Stimulated activated naive B cell treated with anti-CD40 and anti-IgM and Interleukin-4, amounts not matched to agents 10 μg/mL and 1 μg/mL and 100 μg/mL, for 72 hours (primary cell): ENCODE results near the gene ZNF593.

Experiments used
- ATAC-seq, 2 donors: fragments of 150-1000 bp; cut with Tn5 transposase; replicated peaks; 2 replicates each; pipeline ENCODE4 v1.10.0; 2021; ENCODE audit warnings: moderate library complexity in 1 of 2
- DNase-seq: peaks from one replicate; pipeline ENCODE4 v3.0.0; 2021
- H3K27ac Mint-ChIP-seq: one replicate; pipeline ENCODE4 v1.8.0; 2022; ENCODE audit warnings: mild to moderate bottlenecking, mixed read lengths
- H3K27me3 Mint-ChIP-seq, 2 donors: one replicate each; pipeline ENCODE4 v1.8.0; 2022; ENCODE audit warnings: mixed read lengths in 2 of 2
- H3K36me3 Mint-ChIP-seq, 2 donors: one replicate each; pipeline ENCODE4 v1.8.0; 2022; ENCODE audit warnings: mixed read lengths in 2 of 2, mild to moderate bottlenecking in 1 of 2
- H3K4me1 Mint-ChIP-seq, 2 donors: one replicate each; pipeline ENCODE4 v1.8.0; 2022; ENCODE audit warnings: mixed read lengths in 2 of 2, mild to moderate bottlenecking in 1 of 2
- H3K4me3 Mint-ChIP-seq, 2 donors: one replicate each; pipeline ENCODE4 v1.8.0; 2022; ENCODE audit warnings: mild to moderate bottlenecking in 2 of 2, mixed read lengths in 2 of 2, moderate library complexity in 1 of 2
- H3K9me3 Mint-ChIP-seq, 2 donors: one replicate each; pipeline ENCODE4 v1.8.0; 2022; ENCODE audit warnings: mixed read lengths in 2 of 2, mild to moderate bottlenecking in 1 of 2

Gene ZNF593

DNA sequence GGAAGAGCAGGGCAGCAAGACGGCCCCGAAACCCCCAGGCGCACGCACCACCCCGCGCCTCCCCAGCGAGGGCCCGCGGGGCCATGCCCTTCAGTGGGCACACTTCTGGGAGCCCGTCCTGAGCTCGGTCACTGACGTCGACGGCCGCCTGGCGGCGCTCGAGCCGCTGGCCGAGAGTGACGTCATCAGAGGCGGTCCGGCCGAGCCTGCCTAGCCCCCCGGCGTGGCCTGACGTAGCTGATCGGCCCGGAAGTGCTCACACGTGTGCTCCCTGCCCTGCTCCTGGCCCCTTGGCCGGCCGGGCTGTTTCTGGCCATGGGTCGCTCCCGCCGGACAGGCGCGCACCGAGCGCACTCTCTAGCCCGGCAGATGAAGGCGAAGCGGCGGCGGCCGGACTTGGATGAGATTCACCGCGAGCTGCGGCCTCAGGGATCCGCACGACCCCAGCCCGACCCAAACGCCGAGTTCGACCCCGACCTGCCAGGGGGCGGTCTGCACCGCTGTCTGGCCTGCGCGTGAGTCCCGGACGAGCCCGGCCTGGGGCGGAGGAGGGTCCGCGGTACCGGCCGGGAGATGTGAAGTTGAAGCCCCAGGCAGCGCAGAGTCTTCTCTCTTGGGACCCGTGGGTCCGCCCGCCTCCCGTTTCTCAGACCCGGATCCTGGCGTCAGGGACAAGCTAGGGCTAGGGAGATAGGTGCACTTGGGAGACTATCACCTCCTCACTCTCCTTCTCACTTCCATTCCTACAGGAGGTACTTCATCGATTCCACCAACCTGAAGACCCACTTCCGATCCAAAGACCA, at the start of gene ZNF593:
Gene ZNF593, plus strand, starts transcription at position 240 of the 803 bp plus-strand sequence. Its CDS starts 76 bp downstream, at position 316.
- Mint-ChIP-seq H3K4me3 (peak within 1 kb of the TSS; percentile 92 to 98), H3K27me3 (peaks cover 5% of the 10 kb centered on the region in 2 donors), H3K9me3 (no peaks in the 10 kb centered on the region), H3K36me3 (peaks cover 9 to 11% of the 10 kb centered on the region in 2 donors), H3K4me1 (peaks cover 17 to 37% of the 10 kb centered on the region in 2 donors), H3K27ac (peak within 1 kb of the TSS; percentile 97)
- ATAC-seq: peak; percentile 97 to 98
- peak; percentile 92 for DNase-seq

DNA sequence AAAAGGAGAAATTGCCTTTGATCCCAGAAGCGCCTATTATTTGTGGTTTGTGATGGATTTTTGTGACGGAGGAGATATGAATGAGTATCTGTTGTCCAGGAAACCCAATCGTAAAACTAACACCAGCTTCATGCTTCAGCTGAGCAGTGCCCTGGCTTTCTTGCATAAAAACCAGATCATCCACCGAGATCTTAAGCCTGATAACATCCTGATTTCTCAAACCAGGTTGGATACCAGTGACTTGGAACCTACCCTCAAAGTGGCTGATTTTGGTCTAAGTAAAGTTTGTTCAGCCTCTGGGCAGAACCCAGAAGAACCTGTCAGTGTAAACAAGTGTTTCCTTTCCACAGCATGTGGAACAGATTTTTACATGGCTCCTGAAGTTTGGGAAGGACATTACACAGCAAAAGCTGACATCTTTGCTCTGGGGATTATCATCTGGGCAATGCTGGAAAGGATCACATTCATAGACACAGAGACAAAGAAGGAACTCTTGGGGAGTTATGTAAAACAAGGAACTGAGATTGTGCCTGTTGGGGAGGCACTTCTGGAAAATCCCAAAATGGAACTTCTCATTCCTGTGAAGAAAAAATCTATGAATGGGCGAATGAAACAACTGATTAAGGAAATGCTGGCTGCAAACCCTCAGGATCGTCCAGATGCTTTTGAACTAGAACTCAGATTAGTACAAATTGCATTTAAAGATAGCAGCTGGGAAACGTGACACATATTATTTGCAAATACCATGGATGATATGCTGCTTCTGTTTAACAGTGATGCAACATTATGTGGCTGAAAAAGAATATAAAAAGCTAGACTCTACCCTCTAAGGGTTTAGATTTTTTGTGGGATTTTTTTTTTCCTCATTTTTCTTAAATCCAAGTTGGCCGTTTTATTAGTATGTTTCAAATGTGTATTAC, 47.6 kb upstream of the ZNF593 start:
- H3K4me1 Mint-ChIP-seq: peaks cover 17 to 26% of the 10 kb centered on the region in 2 donors
- ATAC-seq: no peak

DNA sequence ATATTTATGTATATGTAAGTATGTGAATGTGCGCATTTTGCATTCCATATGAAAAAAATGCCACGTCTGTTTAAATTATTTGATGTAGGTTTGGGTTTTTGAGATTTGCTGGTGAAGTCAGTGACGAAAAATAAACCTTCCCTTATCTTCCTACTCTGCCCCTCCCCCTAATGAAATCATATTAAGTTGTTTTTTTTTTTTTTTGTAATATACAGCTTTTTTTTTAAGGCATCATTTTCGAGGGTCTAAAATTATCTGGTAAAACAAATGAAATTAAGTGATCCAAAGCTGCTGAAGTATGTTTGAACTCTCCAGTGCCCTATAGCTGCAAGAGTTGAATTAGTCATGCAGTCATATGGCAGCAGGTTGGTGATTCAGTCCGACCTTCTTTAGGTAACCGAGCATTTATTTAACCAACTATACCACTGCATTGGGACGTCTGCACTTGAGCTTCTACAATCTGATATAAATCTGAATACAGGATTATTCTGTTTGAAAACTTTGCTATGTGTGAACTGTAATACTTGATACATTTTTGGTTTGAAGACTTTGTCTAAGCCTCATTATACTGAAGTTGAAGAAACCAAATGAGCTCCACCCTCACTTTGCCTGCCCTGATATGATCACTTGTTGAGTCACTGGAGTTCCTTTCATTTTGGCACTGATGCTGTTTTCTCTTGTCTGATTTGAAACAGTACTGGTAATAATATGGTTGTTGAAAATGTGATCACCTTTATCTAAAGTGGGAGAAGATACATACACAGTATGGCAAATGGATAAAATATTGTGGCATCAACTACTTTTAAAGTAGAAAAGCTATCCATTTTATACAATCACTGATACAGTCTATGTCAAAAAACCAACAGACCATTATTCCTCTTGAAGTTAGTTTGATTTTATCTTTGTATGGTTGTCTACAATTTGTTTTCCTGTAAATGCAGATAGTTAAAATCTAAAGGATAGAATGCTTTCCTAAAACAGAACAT, 46.4 kb upstream of the ZNF593 start:
- Mint-ChIP-seq H3K27ac (no peak overlapping the region), H3K9me3 (no peaks in the 10 kb centered on the region), H3K4me1 (peaks cover 26 to 36% of the 10 kb centered on the region in 2 donors), H3K36me3 (peaks cover 13 to 18% of the 10 kb centered on the region in 2 donors), H3K27me3 (peaks cover 0 to 6% of the 10 kb centered on the region in 2 donors), H3K4me3 (no peak overlapping the region)
- DNase-seq (no peak), ATAC-seq (no peak)

More for the DNA sequence above, 47.6 kb upstream of the ZNF593 start:
- Mint-ChIP-seq H3K27ac (no peak overlapping the region), H3K36me3 (peaks cover 15 to 24% of the 10 kb centered on the region in 2 donors), H3K9me3 (no peaks in the 10 kb centered on the region), H3K27me3 (no peaks in the 10 kb centered on the region), H3K4me3 (no peak overlapping the region)
- no peak for DNase-seq

DNA sequence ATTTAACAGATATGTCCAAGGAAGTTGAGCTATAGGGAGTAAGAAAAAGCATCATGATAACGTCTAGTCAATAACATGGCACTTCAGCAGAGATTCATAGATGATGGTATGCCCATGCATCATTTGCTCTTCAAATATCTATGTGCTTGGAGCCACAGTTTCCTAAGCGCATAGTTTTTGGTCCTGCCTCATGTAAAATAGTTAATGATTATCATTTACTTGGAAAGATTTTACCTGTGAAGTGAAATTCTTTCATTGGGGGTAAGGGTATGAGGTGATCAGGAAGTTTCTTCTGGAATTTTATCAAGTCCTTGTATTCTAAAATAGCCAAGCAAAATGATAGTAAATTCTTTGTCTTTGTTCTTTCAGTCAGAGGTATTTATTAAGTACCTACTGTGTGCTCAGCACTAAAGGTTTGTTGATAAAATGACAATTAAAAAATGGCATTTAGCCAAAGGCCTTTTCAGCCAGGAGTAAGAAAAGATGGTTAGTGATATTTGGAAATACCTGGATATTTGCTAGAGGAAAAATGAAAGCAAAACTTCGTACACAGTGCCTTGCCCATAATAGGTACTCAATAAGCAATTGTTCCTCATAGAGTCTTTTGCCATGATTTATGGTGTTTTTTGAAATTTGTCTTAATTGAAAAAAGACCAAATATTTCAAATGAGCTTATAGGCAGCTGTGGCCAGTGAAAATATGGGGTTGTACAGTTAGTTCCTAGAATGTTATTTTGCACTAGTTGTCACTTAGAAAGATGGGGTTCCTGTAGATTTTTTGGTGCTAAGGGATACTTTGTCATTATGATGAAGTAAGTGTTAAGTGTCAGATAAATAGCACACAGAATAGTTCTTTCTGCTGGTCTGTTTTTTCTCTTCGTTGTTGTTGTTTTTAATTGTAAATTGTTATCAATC, 45.0 kb upstream of the ZNF593 start:
- Mint-ChIP-seq H3K9me3 (no peaks in the 10 kb centered on the region), H3K36me3 (peaks cover 6 to 12% of the 10 kb centered on the region in 2 donors), H3K27me3 (peaks cover 0 to 6% of the 10 kb centered on the region in 2 donors), H3K4me1 (peaks cover 25 to 27% of the 10 kb centered on the region in 2 donors), H3K4me3 (no peak overlapping the region), H3K27ac (no peak overlapping the region)
- no peak for DNase-seq
- ATAC-seq: no peak

DNA sequence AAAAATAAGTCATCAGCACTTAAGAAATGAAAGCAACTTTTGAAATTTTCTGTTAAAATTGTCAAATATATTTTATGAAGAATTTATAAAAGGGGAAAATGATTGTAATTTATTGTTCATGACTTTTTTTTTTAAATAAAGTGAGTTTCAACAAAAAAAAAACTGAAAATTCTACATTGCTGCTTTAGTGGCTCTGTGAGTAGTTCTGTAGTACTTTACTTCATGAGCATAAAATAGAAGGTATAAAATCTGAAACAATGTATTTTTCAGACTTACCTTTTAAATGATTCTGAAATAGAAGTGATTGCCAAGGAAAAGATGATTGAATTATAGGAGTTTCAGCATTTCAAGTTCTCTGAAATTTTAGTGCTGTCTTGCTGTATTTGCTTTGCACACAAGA, 44.3 kb upstream of the ZNF593 start:
- DNase-seq: no peak
- peaks cover 19 to 20% of the 10 kb centered on the region in 2 donors for H3K4me1 Mint-ChIP-seq
- no peak overlapping the region for H3K4me3 Mint-ChIP-seq
- H3K27me3 Mint-ChIP-seq: peaks cover 0 to 6% of the 10 kb centered on the region in 2 donors
- ATAC-seq: no peak
- H3K9me3 Mint-ChIP-seq: no peaks in the 10 kb centered on the region
- peaks cover 5 to 6% of the 10 kb centered on the region in 2 donors for H3K36me3 Mint-ChIP-seq
- H3K27ac Mint-ChIP-seq: no peak overlapping the region

DNA sequence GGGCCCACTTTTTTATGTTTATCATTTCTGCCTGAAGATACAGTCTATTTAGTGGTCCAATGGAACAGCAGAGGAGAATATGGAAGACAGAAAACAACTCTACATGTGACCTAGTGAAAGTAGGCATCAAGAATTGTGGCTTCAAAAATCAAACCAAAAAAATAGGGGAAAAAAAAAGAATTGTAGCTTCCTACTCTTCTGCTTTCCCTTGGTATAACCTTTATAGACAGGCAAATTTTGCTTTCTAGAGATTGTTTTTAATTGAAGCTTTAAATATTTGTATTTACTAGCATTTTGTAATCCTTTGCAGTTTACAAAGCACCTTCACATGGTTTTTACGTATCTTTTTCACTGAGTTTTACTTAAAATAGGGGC, 43.8 kb upstream of the ZNF593 start:
- peaks cover 19% of the 10 kb centered on the region in 2 donors for H3K4me1 Mint-ChIP-seq

DNA sequence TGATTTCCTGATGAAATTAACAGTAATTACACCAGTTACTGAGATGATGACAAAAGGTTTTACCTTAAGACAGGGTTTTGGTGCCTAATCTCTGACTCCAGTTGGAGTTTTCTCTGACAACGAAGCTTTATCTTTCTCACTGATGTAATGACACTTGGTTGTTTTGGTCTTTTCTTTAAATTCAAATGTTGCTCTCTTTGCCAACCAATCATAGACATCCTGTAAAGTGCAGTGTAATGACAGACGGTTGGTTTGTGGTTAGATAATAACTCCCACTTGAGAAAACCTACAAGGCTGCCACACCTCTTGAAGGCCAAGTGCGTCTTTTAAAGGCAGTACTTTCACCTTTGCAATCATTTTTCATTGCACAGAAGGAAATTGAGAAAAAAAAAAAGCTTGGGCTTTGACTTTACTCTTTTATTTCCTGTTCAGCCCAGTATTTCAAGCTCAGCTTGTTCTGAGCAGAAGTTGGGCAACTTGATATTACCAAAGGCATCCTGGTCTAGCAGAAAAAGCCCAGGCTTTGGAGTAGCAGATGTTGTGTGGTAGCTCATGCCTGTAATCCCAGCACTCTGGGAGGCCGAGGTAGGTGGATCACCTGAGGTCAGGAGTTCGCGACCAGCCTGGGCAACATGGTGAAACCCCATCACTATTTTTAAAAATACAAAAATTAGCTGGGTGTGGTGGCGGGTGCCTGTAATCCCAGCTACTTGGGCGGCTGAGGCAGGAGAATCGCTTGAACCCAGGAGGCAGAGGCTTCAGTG, 43.2 kb upstream of the ZNF593 start:
- H3K36me3 Mint-ChIP-seq: peaks cover 5 to 6% of the 10 kb centered on the region in 2 donors
- peak; percentile 96 to 98 for ATAC-seq
- DNase-seq: peak; percentile 5
- no peak overlapping the region for H3K27ac Mint-ChIP-seq
- peaks cover 4 to 6% of the 10 kb centered on the region in 2 donors for H3K27me3 Mint-ChIP-seq
- peaks cover 19% of the 10 kb centered on the region in 2 donors for H3K4me1 Mint-ChIP-seq
- H3K9me3 Mint-ChIP-seq: no peaks in the 10 kb centered on the region
- H3K4me3 Mint-ChIP-seq: peak overlapping the region in 1 of 2 donors; percentile 35

More for the DNA sequence above, 43.8 kb upstream of the ZNF593 start:
- no peak overlapping the region for H3K27ac Mint-ChIP-seq
- DNase-seq: no peak
- no peak overlapping the region for H3K4me3 Mint-ChIP-seq
- ATAC-seq: no peak
- peaks cover 0 to 6% of the 10 kb centered on the region in 2 donors for H3K27me3 Mint-ChIP-seq
- peaks cover 5 to 6% of the 10 kb centered on the region in 2 donors for H3K36me3 Mint-ChIP-seq
- H3K9me3 Mint-ChIP-seq: no peaks in the 10 kb centered on the region

DNA sequence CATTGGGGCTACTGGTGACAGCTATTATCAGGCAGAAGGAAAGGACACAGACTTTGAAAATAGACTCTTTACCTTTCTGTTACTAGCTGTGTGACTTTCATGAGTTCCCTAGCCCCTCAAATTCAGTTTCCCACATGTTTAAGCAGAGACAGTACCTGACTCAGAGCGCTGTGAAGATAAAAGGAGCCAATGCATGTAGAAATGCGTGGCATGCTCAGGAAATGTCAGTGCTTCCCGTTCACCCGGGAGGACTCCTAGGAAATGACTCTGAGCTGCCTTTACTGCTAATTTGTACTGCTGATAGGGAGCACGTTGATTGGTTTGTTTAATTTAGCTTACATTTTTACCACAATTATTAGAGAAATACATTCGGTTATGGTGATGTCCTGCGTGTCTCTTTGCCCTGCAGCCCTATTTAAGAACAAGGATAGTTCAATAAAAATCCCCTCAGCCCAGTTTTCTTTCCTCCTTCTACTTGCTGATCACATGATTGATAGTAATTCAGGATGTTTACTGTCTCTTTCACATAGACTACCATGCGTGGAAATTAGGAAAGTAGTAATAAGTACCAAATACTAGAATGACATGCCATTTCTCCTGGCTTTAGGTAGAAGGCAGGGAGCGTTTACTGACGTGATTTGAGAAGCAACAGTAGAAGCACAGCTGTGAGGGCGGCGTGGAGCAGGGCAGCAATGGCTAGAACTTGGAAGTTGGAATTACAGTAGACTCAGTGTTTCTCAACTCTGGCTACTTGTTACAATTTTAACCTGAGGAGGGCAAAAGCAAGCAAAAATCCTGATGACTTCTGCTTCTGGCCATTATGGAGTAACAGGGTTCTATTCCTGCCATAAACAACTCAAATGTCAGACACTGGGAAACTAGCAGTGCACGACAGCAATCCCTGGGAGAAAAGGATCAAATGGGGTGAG, 42.2 kb upstream of the ZNF593 start:
- H3K4me3 Mint-ChIP-seq: no peak overlapping the region
- ATAC-seq (no peak), DNase-seq (no peak)
- H3K27me3 Mint-ChIP-seq: peaks cover 6 to 10% of the 10 kb centered on the region in 2 donors
- peaks cover 16 to 19% of the 10 kb centered on the region in 2 donors for H3K4me1 Mint-ChIP-seq
- H3K27ac Mint-ChIP-seq: peak overlapping the region; percentile 80
- no peaks in the 10 kb centered on the region for H3K9me3 Mint-ChIP-seq
- peaks cover 2 to 5% of the 10 kb centered on the region in 2 donors for H3K36me3 Mint-ChIP-seq

DNA sequence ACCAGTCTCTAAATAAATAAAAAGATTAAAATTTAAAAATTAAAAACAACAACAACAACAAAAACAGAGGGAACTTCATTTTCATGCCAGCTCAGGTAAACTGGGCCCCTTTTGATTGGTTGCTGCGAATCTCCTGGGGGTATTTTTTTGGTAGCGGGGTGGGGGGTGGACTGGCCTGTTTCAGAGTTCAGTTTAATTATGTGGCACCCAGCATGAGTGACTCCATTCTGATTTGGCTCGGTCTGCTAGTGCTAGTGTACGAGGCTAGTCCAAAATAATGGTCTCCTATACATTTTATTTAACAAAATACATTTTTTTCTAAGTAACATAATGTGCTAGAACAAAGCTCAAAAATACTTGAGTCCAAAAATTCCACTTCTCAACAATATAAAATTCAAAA, 39.9 kb upstream of the ZNF593 start:
- Mint-ChIP-seq H3K9me3 (peaks cover 0 to 2% of the 10 kb centered on the region in 2 donors), H3K36me3 (peaks cover 0 to 3% of the 10 kb centered on the region in 2 donors), H3K27me3 (peaks cover 6 to 10% of the 10 kb centered on the region in 2 donors), H3K4me1 (peaks cover 15 to 19% of the 10 kb centered on the region in 2 donors), H3K27ac (no peak overlapping the region), H3K4me3 (no peak overlapping the region)
- DNase-seq (no peak), ATAC-seq (no peak)

DNA sequence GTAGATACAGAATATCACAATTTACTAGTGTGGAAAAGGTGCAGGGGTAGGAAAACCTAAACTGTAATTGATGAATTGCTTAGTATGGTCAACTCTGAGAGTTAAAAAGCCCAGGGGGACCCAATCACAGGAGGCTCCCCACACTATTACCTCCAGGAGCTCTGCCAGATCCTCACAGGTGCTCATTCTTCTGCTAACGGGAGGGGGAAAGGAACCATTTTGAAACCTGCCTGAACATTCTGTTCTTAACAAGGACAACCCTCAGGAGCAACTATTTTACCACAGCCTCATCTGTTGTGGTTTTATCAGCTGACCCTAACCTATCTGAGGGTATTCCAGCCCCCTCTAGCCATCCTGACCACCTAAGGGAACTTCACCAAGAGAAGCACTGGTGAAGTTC, 39.0 kb upstream of the ZNF593 start:
- Mint-ChIP-seq H3K27me3 (peaks cover 6 to 10% of the 10 kb centered on the region in 2 donors), H3K4me3 (no peak overlapping the region), H3K4me1 (peaks cover 15 to 19% of the 10 kb centered on the region in 2 donors), H3K27ac (no peak overlapping the region), H3K36me3 (peaks cover 0 to 4% of the 10 kb centered on the region in 2 donors), H3K9me3 (peaks cover 0 to 4% of the 10 kb centered on the region in 2 donors)
- DNase-seq (no peak), ATAC-seq (no peak)

DNA sequence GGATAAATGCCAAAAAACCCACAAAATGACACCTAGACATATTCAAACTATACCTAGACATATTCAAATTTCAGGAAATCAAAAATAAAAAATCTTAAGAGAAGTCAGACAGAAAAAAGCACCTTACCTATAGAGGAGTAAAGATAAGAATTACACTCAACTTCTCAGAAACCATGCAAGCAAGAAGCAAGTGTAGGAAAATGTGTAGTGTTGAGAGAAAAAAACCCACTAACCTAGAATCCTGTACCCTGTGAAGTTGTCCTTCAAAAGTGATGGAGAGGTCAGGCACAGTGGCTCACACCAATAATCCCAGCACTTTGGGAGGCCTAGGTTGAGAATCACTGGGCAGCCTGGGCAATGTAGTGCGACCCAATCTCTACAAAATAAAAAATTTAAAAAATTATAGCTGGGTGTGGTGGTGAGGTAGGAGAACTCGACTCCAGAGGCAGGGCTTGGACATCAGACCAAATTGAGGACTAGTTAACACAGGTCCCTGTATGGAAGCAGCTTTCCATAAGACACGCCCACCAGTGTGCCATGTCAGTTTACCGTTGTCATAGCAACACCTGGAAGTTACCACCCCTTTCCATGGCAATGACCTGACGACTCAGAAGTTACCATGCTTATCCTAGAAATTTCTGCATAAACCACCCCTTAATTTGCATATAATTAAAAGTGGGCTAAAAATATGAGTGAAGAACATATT, 37.4 kb upstream of the ZNF593 start:
- Mint-ChIP-seq H3K36me3 (peaks cover 0 to 4% of the 10 kb centered on the region in 2 donors), H3K4me3 (no peak overlapping the region), H3K4me1 (peaks cover 8% of the 10 kb centered on the region in 2 donors), H3K9me3 (peaks cover 0 to 4% of the 10 kb centered on the region in 2 donors), H3K27me3 (peaks cover 6 to 10% of the 10 kb centered on the region in 2 donors), H3K27ac (no peak overlapping the region)
- DNase-seq: no peak
- ATAC-seq: no peak
